ENCODE measurements around the gene AGBL4. TPM values are rescaled to one million over a fixed set of nuclear protein-coding genes. Genes with fewer than 3 reads are reported as not detected.

AGBL4 gene
- total RNA-seq, 3 donors from 2014 or later, result 1.3 to 1.9 (median 1.8) TPM

DNA sequence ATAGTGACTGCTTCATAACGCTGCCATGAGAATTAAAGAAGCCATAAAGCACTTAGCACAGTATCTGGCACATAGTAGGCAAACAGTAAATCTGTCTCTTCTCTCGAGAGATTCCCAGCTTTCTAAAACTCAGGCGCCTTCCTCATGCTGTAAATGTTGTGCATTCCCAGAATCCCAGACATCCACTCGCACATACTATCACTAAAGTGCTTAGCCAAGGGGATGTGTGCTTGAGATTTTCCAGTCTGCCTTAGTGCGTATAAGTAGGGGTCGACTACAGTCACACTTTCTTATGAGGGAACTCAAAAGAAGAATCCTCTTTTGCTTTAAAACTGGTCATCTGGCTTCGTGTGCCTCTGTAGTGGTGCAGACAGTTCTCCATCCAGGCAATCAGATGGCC is 1453.2 kb downstream of the AGBL4 start:
- H3K36me3 ChIP-seq, result no peaks in the 10 kb centered on the region
- intact Hi-C loops (cut with DNase I; ENCODE audit: low total_unique reads), result no loop called here
- no peak overlapping the region for H3K4me3 ChIP-seq
- no peak for DNase-seq (ENCODE audit: low spot score in 2 of 2)
- H3K9me3 ChIP-seq, result no peaks in the 10 kb centered on the region
- no peaks in the 10 kb centered on the region for H3K27me3 ChIP-seq
- H3K27ac ChIP-seq, result peak overlapping the region; percentile 58 to 61
- H3K4me1 ChIP-seq, result no peaks in the 10 kb centered on the region
- TF ChIP-seq, protein P1, sequence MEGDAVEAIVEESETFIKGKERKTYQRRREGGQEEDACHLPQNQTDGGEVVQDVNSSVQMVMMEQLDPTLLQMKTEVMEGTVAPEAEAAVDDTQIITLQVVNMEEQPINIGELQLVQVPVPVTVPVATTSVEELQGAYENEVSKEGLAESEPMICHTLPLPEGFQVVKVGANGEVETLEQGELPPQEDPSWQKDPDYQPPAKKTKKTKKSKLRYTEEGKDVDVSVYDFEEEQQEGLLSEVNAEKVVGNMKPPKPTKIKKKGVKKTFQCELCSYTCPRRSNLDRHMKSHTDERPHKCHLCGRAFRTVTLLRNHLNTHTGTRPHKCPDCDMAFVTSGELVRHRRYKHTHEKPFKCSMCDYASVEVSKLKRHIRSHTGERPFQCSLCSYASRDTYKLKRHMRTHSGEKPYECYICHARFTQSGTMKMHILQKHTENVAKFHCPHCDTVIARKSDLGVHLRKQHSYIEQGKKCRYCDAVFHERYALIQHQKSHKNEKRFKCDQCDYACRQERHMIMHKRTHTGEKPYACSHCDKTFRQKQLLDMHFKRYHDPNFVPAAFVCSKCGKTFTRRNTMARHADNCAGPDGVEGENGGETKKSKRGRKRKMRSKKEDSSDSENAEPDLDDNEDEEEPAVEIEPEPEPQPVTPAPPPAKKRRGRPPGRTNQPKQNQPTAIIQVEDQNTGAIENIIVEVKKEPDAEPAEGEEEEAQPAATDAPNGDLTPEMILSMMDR (IDR thresholded peaks at IDR 0.05), result no peak
- TF ChIP-seq POLR2AphosphoS5 (IDR thresholded peaks at IDR 0.05) (no peak), POLR2A (IDR thresholded peaks at IDR 0.05) (no peak)

DNA sequence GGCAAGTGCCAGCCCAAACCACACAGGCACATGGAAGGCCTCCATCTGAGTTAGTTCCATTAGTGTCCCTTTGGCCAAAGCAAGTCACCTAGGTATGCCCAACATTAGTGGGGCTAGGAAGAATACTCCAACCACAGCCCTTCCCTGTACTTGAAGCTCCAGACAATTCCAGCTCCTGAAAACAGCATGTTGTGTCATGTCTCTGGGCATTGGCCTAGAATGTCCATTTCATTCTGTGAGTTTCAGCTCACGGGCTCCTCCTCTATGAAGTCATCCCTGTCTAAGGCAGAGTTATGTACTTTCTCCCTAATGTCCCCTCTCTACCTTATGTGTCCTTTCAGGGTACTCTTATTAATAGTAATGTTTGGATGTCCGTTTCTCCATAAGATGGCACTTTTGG is 1455.3 kb downstream of the AGBL4 start:
- Histone ChIP-seq H3K9me3 (no peaks in the 10 kb centered on the region), H3K27me3 (no peaks in the 10 kb centered on the region), H3K27ac (peak overlapping the region; percentile 33 to 71), H3K4me3 (no peak overlapping the region), H3K4me1 (no peaks in the 10 kb centered on the region), H3K36me3 (no peaks in the 10 kb centered on the region)
- intact Hi-C loops (cut with DNase I; ENCODE audit: low total_unique reads), result no loop called here
- TF ChIP-seq POLR2AphosphoS5 (IDR thresholded peaks at IDR 0.05) (no peak), POLR2A (IDR thresholded peaks at IDR 0.05) (no peak)
- TF ChIP-seq, protein P1 (IDR thresholded peaks at IDR 0.05), result no peak
- DNase-seq (ENCODE audit: low spot score in 2 of 2), result peak in 1 of 2 donors; percentile 53

DNA sequence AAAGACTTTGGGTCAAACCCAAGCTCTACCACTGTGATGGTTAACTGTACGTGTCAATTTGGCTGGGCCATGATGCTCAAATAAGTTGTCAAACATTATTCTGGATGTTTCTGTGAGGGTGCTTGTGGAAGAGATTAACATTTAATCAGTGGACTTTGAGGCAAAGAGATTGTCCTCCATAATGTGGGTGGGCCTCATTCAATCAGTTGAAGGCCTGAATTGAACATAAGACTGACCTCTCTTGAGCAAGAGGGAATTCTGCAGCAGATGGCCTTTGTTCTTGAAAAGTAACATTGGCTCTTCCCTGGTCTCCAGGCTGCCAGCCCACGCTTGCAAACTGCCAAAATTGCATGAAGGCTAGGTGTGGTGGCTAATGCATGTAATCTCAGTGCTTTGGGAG is 1457.3 kb downstream of the AGBL4 start:
- TF ChIP-seq POLR2A (IDR thresholded peaks at IDR 0.05), result no peak
- TF ChIP-seq POLR2AphosphoS5 (IDR thresholded peaks at IDR 0.05), result no peak
- no peaks in the 10 kb centered on the region for H3K9me3 ChIP-seq
- intact Hi-C loops (cut with DNase I; ENCODE audit: low total_unique reads), result no loop called here

DNA sequence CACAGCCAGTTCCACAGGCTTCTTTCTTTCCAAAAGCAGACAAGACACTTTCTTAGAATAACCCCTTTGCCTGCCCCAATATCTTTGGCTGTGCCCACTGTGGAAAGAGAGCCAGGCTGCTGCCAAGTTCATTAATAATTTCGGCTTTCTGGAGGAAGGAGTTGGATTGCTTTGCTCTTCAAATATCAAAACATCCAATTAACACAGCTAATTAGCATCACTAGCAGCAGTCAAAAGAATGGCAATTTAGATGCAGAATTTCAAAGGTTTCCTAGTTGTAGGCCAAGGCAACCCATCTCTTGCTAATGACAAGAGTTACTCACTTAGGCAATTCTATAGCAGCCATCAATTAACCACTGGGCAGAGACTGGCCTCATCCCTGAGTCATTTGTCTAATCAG is 1460.7 kb downstream of the AGBL4 start:
- intact Hi-C loops (cut with DNase I; ENCODE audit: low total_unique reads), result no loop called here

More for the DNA sequence above, 1457.3 kb downstream of the AGBL4 start:
- Histone ChIP-seq H3K27ac (no peak overlapping the region), H3K36me3 (no peaks in the 10 kb centered on the region), H3K27me3 (no peaks in the 10 kb centered on the region), H3K4me3 (no peak overlapping the region), H3K4me1 (no peaks in the 10 kb centered on the region)
- no peak for DNase-seq (ENCODE audit: low spot score in 2 of 2)

DNA sequence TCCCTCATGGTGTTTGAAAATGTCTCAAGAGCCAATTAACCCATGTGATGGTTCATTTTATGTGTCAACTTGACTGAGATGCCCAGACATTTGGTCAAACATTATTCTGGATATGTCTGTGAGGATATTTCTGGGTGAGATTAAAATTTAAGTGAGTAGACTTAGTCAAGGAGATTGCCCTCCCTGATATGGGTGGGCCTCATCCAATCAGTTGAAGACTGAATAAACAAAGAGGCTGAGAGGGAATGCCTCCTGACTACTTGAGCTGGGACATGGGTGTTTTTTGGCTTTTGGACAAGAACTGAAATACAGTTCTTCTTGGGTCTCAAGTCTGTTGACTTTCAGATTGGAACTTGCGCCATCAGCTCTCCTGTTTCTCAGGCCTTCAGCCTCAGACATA is 1462.3 kb downstream of the AGBL4 start:
- no peaks in the 10 kb centered on the region for H3K9me3 ChIP-seq
- H3K27me3 ChIP-seq, result no peaks in the 10 kb centered on the region
- no peak overlapping the region for H3K27ac ChIP-seq
- intact Hi-C loops (cut with DNase I; ENCODE audit: low total_unique reads), result no loop called here
- DNase-seq (ENCODE audit: low spot score in 2 of 2), result no peak
- no peaks in the 10 kb centered on the region for H3K4me1 ChIP-seq
- no peak overlapping the region for H3K4me3 ChIP-seq
- H3K36me3 ChIP-seq, result no peaks in the 10 kb centered on the region
- TF ChIP-seq, protein P1 (IDR thresholded peaks at IDR 0.05), result no peak
- TF ChIP-seq POLR2AphosphoS5 (IDR thresholded peaks at IDR 0.05) (no peak), POLR2A (IDR thresholded peaks at IDR 0.05) (no peak)

More for the DNA sequence above, 1460.7 kb downstream of the AGBL4 start:
- Histone ChIP-seq H3K4me1 (no peaks in the 10 kb centered on the region), H3K36me3 (no peaks in the 10 kb centered on the region), H3K4me3 (no peak overlapping the region), H3K27me3 (no peaks in the 10 kb centered on the region), H3K9me3 (no peaks in the 10 kb centered on the region), H3K27ac (no peak overlapping the region)
- TF ChIP-seq POLR2A (IDR thresholded peaks at IDR 0.05) (no peak), POLR2AphosphoS5 (IDR thresholded peaks at IDR 0.05) (no peak)
- TF ChIP-seq, protein P1 (IDR thresholded peaks at IDR 0.05), result no peak
- DNase-seq (ENCODE audit: low spot score in 2 of 2), result no peak

DNA sequence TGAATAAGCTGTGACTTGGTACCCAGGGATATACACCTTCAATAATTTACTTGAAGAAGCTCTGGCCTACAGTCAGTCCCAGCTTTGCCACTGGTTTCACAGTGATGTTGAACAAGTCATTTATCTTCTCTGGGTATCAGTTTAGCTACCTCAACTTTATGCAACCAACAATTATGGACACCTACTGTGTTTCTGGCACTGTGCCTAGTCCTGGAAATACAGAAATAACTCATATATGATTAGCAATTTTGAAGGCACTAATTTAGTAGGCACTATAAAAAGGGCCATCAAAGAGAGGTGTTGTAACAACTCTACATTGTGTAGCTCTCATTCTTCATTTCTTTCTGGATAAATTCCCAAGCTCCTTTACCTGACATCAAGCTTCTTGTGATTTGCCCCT is 1463.2 kb downstream of the AGBL4 start:
- intact Hi-C loops (cut with DNase I; ENCODE audit: low total_unique reads), result no loop called here
- H3K27ac ChIP-seq, result no peak overlapping the region
- TF ChIP-seq POLR2AphosphoS5 (IDR thresholded peaks at IDR 0.05) (no peak), POLR2A (IDR thresholded peaks at IDR 0.05) (no peak)
- TF ChIP-seq, protein P1 (IDR thresholded peaks at IDR 0.05), result no peak
- no peak overlapping the region for H3K4me3 ChIP-seq
- no peaks in the 10 kb centered on the region for H3K27me3 ChIP-seq
- H3K9me3 ChIP-seq, result no peaks in the 10 kb centered on the region
- no peaks in the 10 kb centered on the region for H3K36me3 ChIP-seq
- DNase-seq (ENCODE audit: low spot score in 2 of 2), result no peak
- H3K4me1 ChIP-seq, result no peaks in the 10 kb centered on the region

All from breast epithelium (tissue), 4 donors.